GM18907 (cell line): ENCODE measurements around the gene TMEM267.
"Not testable (repeated sequence)": the region's sequence is repeated elsewhere in the genome, so short reads cannot be mapped to it uniquely, and the experiment has no call there.

Source experiments
- ATAC-seq: cut with Tn5 transposase; IDR thresholded peaks from one replicate; pipeline ENCODE4 v1.9.1; 2021; ENCODE audit warnings: mild to moderate bottlenecking, moderate library complexity; ENCODE audit not compliant: unreplicated experiment

TMEM267 gene

GRCh38 chr5:43411495-43411894, 72.2 kb downstream of the TMEM267 start:
- ATAC-seq: no peak

GRCh38 chr5:43410414-43410813, 73.3 kb downstream of the TMEM267 start:
- ATAC-seq: no peak

GRCh38 chr5:43409809-43410271, 73.8 kb downstream of the TMEM267 start:
- no peak for ATAC-seq

GRCh38 chr5:43402524-43403066, 81.1 kb downstream of the TMEM267 start:
- ATAC-seq: not testable (repeated sequence)

GRCh38 chr5:43401827-43402226, 81.8 kb downstream of the TMEM267 start:
- no peak for ATAC-seq

- ATAC-seq: no peak
These were observed 83.6 kb downstream of the TMEM267 start for GRCh38 chr5:43400082-43400481.

- peak; percentile 99 for ATAC-seq
These were observed 86.8 kb downstream of the TMEM267 start for GRCh38 chr5:43396762-43397304.
